Measurements from ENCODE around the gene TPM3. TPM values are rescaled to one million over a fixed set of nuclear protein-coding genes. Genes with fewer than 3 reads are reported as not detected.
"Not testable (repeated sequence)": the region's sequence is repeated elsewhere in the genome, so short reads cannot be mapped to it uniquely, and the experiment has no call there.

Gene TPM3
- total RNA-seq, 1 donor from 2014 or later, result 297 TPM

DNA sequence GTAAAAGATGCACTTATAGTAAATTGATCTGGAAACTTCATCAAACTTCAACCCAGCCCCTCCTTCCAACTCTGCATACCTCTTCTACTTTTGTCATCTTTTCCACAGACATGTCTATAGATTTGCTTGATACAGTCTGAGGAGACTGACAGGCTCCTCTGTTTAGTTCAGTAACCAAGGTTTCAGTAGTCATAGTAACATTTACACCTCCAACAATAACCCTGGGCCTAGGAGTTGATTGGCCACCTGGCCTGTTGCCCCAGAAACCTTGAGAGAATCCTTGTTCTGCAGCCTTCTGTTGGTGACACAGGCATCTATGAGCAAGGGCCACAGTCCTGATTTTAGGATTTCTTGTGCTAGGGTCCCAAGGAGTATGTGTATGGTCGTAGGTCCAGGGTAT, 14.3 kb upstream of the TPM3 start, which contains the start of gene CFAP141:
Gene CFAP141, minus strand, starts transcription at position 138 of the 400 bp plus-strand sequence. Its CDS starts 26 bp downstream, at position 112.
- peak; percentile 27 to 64 for DNase-seq (ENCODE audit: low read depth in 2 of 2)

DNA sequence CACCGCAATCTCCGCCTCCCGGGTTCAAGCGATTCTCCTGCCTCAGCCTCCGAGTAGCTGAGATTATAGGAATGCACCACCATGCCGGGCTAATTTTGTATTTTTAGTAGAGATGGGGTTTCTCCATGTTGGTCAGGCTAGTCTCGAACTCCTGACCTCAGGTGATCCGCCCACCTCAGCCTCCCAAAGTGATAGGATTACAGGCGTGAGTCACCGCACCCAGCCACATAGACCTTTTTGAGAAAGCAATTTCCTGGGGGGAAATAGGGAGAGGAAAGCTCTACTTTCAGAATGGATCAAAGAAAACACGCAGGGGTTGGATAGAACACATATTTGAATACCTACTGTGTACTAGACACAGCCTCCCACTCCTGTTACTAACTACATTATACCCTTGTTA, 13.9 kb upstream of the TPM3 start:
- DNase-seq (ENCODE audit: low read depth in 2 of 2), result not testable (repeated sequence)

DNA sequence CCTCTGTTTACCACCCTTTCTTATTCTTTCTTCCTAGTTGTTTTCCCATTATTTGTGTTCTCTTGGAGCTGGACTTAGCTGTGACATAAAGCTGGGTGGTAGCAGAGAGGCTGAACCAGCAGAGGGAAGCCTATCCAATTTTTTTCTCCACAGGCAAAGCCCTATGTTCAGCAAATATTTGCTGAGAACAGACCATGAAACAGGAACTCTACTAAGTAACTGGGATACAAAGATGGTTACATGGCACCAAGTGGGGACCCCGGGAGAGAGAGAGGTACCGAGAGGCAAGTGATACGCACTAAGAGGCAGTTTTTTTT, 7.6 kb upstream of the TPM3 start:
- DNase-seq (ENCODE audit: low read depth in 2 of 2), result peak in 1 of 2 donors; percentile 35

DNA sequence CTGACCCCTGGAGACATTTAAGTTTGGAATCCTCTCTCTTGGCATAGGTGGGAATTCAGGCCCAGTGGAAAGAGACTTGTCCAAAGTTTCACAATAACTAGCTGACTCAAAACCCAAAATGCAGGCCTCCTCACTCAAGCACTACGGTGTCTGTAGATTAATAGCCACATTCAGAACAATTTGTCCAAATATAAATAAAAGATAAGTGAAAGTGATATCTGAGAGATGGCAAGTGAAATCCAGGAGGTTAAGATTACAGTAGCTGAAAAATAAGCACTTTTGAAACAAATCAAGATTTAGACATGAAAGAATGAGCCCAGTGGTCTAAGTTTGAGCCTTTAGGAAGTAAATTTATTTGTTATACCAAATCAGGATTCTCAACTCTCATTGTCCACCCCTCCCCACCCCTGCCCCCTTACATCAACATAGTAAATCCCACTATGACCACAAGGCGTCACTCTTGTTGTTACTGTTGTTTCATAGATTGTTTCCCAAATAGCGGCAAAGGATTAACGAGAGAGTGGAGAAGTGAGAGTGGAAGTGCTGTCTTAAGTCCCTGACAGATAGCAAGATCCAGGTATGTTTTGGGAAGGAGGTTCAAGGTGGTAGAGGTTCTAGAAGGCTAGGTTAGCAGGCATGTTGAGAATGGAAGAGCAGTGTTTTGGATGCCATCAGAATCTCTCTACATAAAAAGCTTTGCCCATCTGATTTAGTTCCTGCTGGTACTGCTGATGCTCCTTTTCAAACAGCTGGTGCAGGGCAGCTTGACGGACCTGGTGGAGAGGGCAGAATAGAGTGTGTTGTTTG, 7.1 kb upstream of the TPM3 start:
- peak; percentile 71 to 81 for DNase-seq (ENCODE audit: low read depth in 2 of 2)

DNA sequence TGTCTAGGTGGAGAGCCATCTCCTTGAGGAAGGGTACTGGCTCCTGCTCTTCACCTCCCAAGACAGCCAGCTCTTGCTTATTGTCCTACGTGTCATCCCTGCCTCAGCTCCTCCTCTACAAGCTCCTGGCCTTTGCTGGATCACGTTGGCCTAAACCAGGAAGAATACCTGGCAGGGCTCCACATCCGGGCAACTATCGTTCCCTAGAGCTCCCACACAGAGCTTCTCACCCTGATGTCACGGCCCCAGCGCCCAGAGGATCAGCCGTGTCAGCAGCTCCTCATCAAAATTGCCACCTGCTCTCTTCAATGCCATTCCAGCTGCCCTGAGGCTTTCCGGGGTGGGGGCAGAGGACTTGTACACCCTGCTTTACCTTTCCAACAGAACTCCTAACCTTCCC, 1.9 kb upstream of the TPM3 start:
- peak in 1 of 2 donors; percentile 80 for DNase-seq (ENCODE audit: low read depth in 2 of 2)

DNA sequence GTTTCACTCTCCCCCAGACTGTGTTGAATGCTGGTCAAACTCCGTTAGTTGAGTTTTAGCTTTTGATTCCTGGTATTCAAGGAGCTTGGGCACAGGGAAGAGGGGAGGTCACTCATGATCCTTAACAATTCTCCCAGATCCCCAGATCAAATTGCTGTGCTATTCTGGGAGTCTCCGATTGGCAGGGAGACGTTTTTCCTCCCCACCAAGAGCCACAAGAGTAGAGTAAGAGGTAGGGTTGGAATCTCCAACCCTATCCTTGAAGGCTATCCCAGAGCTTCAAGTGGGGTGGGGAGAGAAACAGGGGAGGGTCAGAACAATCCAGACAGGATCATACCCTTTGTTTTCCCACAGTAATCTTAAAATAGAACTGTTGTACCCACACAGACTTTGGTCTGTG, 576 bp upstream of the TPM3 start:
- no peak for DNase-seq (ENCODE audit: low read depth in 2 of 2)

DNA sequence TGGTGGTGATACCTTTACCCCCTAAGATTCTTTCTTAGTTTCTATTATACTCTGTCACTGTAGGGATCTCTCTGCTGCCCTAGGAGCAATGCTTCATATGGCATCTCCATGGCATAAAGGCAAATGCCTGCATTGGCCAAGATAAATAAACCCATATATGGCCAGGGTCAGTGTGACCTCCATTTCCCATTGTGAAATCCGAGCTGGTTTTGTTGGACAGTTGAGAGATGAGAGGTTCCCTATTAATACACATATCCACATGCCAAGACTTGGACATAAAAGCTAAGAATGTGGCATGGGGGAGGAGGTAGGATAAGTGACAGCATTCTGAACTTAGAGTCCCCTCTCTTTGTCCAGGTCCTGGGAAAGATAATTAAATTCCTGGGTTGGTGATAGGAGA, 1.4 kb downstream of the TPM3 start:
- DNase-seq (ENCODE audit: low read depth in 2 of 2), result peak; percentile 77 to 91

DNA sequence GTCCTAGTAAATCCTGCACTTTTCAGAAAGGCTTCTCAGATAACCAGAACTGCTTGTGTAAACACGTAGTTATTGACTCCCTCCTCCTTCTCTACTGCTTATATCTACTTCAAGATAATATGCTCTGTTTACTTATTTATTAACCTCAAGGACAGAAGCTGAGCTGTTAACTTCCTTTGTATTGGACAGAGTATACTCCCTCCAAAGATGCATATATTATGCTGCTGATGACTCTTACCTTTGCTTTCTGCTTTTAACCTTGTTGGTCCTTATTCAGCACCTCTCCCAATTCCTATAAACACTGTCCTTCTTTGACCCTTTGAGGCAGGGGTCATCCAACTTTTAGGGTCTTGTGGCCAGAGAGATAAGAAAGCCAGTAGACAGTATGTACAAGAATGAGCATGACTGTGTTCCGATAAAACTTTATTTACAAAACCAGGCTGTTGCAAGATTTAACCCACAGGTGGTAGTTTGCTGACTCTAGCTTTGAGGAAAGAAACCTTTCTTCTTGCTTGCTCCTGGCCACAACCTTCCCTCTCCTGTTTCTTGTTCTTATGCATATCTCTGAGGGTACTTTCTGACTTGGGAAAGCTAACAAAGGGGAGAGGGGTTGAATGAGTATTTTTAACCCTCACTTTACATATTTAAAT, 4.9 kb downstream of the TPM3 start:
- DNase-seq (ENCODE audit: low read depth in 2 of 2), result no peak

DNA sequence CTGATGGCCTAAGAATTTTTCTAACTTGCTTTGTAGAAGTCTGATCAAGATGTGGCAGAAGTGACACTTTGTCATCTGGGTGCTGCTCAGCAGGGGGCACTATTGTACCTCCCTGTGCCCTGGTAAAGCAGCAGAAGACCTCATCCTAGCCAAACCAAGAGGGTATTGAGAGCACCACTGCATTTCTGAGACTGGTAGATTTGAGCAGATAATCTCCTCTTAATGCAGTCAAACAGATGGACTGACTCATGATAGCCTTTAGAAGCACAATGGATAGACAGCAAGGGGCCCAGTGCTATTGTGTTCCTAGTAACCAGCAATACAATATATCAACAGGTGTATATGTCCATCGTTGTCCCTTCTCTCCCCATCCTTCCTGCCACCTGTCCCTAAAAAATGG, 5.7 kb downstream of the TPM3 start:
- DNase-seq (ENCODE audit: low read depth in 2 of 2), result peak; percentile 80 to 84

DNA sequence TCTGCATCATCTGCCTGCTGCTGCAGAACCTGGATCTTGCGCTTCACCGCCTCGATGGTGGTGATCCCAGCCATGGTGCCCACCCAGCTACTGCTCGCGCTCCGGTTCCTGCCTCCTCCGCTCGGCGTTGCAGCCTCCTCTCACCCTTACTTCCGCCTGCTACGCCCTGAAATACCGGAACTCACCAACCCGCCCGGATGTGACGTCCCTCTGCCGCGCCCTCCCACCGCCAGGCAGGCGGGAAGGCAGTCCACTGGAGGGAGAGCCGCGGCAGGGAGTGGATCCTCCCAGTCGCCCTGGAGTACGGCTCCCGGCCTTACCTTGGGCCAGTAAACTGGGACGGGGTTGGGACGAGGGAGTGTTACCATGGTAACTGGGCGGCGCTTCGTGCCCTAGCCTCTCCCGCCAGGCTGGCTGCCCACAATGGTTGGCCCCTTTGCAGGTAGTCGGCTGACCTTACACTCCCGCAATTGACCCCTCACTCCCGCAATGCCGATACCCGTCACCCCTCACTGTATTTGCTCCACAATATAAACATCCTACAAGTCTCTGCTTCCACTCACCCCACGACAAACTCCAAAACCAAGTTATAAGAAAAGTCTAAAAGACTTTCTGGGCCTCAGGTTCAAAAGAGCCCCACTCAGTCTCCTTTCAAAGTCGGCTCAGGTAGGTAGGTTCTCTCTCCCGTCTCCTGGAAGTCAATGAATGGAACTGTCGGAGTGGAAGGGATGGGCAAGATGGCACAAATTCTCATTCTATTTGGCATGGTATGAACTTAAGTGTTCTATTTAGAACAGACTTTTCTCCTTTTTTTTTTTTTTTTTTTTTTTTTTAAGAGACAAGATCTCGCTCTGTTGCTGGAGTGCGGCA, 8.6 kb downstream of the TPM3 start:
- peak; percentile 96 to 97 for DNase-seq (ENCODE audit: low read depth in 2 of 2)

DNA sequence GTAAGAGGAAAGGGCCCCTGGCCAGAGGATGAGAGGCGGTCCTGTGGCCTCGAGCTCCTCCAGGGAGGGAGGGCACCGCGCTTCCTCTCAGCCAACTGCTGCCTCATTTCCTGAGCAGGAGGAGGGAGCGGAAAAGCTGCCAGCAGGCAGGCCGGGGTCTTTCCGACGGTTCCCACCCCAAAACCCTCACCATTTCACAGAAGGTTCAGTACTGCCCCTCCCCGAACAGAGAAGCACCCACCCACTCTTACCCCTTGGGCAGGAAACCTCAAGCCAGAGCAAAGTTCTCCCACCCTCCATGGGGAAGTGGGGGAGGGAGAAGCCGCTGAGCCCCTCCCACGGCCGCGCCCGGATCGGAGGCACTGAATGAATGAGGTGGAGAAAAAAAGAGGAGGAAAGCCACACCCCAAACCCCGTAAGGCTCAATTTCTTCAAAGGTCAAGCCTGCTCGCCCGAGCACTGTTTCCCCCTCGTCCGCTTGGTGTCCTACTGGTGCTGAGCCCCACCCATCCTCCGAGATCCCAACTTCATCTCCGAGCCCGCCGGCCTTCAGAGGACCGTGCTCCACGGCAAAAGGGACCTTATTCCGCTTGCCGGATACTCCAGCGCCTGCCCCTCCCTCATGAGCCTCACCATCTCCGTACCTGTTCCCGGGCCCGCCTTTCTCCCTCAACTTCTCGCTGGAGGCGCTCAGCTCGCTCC, 9.4 kb downstream of the TPM3 start:
- peak; percentile 76 to 82 for DNase-seq (ENCODE audit: low read depth in 2 of 2)

DNA sequence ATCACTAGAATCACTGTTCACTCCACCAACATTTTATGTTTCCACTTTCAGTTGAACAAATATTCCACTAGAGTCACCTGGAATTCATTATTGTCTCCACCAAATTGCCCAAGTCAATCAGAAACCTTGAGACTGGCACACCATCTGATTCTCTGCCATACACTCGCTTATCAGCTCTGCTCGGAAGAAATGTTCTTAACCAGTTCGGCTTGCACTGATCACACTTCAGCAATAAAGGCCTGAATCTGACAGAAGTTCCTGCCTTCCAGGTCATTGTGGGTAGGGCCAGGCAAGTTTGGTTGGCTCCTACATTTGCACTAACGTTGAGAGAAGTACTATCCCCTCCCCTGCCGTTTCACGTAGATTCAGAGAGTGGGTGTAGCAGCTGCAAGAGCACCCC, 10.0 kb downstream of the TPM3 start:
- no peak for DNase-seq (ENCODE audit: low read depth in 2 of 2)

DNA sequence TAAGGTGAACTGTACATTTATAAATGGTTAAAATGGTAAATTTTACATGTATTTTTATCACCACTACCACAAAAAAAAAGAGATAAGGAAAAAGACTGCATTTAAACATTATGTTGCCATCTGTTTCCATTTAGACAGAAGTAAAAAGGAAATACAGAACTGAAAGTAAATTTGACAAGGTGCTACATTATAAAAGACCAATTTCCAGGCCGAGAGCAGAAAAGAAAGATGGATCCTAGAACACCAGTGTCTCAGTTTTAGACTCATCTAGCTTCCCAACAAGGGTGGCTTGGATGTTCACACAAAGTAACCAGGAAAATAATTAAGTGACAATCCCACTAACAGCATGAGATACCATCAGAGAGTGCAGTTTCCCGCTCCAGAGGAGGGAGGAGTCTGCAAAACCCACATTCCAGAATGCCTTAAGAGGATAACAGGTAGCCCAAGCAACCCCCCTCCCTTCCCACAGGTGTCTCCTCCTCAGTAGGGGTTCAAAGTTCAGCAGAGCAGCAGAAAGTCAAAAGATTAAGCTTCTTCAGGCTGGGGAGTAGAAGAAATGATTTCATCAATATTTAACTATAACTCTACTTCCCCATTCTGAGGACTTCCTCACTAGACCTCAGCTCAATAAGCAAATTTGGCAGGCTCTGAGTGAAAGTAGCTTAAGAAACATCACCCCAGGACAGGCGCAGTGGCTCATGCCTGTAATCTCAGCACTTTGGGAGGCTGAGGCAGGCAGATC, 11.8 kb downstream of the TPM3 start:
- no peak for DNase-seq (ENCODE audit: low read depth in 2 of 2)

DNA sequence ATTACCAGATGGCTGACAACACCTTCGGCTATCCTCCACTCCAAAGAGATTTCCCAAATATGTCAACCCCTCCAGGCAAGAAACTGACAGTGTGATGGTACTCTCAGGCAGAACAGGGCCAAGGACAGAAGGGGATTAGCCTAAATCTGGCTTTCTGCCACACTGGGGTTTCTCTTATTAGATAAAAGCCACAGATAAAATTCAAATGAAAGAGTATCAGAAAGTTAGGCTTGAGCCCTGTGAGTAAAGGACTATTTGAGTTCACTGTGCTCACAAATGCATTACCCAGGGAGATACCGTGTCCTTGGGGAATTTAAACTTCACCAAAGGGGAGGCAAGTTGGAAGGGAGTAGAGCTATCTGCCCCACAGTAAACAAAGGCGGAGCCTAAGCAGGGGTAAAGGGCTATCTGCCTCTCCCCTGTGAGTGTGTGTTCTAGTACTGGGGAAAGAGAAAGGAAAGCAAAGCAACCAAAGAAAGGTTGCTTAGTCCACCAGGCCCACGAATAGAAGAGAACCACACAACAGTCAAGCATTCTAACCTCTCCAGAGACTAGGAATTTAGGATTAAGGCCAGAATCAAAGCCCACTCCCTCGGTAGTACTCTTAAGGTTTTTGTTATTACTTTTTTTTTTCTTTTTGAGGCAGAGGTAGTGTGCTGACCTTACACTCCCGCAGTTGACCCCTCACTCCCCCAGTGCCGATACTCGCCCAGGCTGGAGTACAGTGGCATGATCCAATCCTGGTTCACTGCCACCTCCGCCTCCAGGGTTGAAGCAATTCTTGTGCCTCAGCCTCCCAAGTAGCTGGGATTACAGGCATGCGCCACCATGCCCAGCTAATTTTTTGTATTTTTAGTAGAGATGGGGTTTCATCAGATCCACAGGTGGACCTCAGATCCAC, 12.7 kb downstream of the TPM3 start:
- peak in 1 of 2 donors; percentile 19 for DNase-seq (ENCODE audit: low read depth in 2 of 2)

DNA sequence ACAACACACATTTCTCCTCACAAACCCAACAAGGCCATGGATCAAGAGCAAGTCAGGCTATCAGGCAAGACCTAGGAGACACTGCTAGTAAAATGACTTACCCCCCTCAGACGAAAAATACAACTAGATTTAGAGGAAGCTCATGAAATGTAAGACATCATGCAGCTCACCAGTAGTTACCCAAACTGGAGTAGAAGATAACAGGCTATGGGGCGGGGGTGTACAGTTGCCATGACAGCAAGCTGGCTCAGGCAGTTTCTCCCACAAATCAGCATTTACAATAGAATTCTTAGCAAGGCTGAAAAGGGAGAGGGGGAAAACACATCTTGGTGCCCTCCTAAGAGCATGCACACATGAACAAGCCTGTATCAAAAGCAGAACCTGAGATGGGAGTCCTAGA, 13.9 kb downstream of the TPM3 start:
- DNase-seq (ENCODE audit: low read depth in 2 of 2), result no peak

DNA sequence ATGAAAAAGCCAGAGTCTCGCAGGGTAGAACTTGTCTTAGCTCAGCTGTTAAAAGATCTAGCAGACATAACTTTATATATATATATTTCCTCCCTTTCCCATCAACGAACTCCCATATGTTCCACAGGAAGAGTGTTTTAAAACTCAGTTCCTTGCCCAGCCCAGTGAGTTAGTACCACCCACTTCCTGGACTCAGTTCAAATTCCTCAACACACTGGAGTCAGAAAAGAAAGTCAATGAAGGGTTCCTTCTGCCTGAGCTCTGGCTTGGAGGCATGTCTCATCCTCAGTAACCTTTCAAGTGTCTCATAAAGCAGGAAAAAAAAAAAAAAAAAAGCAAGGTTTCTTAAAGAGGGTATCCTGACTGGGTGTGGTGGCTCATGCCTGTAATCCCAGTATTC, 15.6 kb downstream of the TPM3 start:
- peak in 1 of 2 donors; percentile 82 for DNase-seq (ENCODE audit: low read depth in 2 of 2)

DNA sequence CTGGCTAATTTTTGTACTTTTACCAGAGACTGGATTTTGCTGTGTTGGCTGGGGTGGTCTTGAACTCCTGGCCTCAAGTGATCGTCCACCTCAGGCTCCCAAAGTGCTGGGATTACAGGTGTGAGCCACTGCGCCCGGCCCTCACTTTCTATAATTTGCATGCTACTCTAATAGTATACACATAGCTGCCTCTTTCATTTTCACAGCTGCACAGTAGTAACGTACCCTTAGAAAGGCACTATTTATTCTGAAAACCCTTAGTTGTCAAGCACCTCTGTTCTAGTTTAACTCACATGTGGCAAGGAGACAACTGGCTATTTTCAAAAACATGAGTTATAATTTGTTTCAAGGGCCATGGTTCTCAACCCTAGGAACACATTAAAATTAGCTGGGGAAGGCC, 17.2 kb downstream of the TPM3 start:
- DNase-seq (ENCODE audit: low read depth in 2 of 2), result no peak

DNA sequence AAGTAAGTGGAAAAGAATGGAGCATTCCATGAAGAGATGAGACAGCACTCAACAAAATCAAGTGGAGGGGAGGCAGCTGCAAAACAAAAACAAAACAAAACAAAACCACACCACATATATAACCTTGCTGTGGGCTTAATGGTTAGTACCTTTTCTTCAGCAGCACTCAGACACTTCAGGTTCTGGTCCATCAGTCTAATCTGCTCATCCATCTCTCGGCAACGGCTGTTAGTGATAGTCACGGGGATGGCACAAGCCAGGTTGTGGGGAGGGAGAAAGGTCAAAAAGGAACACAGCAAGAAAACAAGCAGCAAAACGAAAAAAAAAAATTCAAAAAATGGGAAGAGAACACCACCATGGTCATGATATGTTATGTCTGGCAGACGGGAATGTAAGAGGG, 20.0 kb downstream of the TPM3 start:
- DNase-seq (ENCODE audit: low read depth in 2 of 2), result no peak

DNA sequence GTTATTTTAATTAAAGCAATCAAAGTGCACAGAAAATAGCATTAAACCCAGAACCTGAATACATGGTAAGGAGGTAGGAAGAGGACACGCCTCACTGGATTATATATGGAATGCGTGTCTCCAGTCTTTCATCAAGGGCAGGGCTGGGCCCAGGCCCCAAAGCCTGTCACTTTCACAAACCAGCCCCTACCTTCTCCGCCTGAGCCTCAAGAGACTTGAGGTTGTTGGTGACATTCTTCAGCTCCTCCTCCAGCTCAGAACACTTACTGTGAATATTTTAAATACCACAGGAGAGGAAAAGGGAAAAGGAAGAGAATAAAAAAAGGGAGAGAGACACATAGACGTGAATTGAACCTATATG, 20.7 kb downstream of the TPM3 start:
- DNase-seq (ENCODE audit: low read depth in 2 of 2), result no peak
